Fibroblast of skin of left quadriceps (primary cell): Measurements from ENCODE around the gene SFXN4.
"Not testable (repeated sequence)": the region's sequence is repeated elsewhere in the genome, so short reads cannot be mapped to it uniquely, and the experiment has no call there.

Experiments used
- DNase-seq, 2 experiments: peaks; one replicate each; pipeline ENCODE4 v3.0.0-alpha.2; 2013; ENCODE audit warnings: low read depth in 2 of 2

The SFXN4 gene

GRCh38 chr10:119140603-119141245 is 24.8 kb downstream of the SFXN4 start:
- no peak for DNase-seq

DNA sequence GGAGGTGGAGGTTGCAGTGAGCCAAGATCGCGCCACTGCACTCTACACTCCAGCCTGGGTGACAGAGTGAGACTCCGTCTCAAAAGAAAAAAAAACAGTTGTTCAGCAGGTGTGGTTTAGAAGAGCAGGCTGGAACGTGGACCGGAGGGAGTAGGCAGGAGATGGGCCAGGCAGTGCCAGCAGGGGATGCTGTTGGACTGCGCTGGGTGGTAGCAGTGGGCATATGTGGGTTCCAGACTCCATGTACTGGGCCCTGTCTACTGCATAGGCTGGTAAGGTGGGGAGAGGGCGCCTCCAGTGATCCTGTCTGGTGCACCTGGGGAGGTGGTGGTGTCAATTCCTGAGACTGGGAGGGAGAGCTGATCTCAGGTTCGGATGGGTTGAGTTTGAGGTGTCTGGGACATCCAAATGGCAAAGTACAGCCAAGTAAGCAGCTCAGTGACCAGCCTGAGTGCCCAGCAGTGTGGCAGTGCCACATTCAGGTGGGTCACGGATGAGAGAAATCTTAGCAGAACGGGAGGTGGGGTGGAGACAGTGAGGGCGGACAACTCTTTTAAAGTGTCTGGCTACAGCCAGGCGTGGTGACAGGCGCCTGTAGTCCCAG is 25.9 kb downstream of the SFXN4 start:
- DNase-seq = no peak

GRCh38 chr10:119138346-119139306 is 26.9 kb downstream of the SFXN4 start:
- DNase-seq = no peak

DNA sequence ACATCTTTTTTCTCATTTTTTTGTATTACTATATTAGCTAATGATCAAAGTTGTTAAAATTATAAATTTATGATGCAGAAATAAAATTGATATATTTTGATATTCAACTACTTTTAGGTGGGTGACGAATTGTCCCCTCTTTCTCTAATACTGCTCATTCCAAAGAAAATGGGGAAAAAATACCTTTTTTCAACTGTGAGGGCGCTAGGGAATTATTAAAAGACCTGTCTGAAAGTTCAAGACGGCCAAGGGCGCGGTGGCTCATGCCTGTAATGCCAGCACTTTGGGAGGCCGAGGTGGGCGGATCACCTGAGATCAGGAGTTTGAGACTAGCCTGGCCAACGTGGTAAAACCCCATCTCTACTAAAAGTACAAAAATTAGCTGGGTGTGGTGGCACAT is 27.6 kb downstream of the SFXN4 start:
- DNase-seq = not testable (repeated sequence)

- DNase-seq = no peak
Observed at GRCh38 chr10:119136084-119136483, 29.4 kb downstream of the SFXN4 start.

- DNase-seq = peak in 1 of 2 experiments; percentile 43
Observed at GRCh38 chr10:119135513-119135881, 30.0 kb downstream of the SFXN4 start.

GRCh38 chr10:119133949-119134348 is 31.6 kb downstream of the SFXN4 start:
- no peak for DNase-seq

DNA sequence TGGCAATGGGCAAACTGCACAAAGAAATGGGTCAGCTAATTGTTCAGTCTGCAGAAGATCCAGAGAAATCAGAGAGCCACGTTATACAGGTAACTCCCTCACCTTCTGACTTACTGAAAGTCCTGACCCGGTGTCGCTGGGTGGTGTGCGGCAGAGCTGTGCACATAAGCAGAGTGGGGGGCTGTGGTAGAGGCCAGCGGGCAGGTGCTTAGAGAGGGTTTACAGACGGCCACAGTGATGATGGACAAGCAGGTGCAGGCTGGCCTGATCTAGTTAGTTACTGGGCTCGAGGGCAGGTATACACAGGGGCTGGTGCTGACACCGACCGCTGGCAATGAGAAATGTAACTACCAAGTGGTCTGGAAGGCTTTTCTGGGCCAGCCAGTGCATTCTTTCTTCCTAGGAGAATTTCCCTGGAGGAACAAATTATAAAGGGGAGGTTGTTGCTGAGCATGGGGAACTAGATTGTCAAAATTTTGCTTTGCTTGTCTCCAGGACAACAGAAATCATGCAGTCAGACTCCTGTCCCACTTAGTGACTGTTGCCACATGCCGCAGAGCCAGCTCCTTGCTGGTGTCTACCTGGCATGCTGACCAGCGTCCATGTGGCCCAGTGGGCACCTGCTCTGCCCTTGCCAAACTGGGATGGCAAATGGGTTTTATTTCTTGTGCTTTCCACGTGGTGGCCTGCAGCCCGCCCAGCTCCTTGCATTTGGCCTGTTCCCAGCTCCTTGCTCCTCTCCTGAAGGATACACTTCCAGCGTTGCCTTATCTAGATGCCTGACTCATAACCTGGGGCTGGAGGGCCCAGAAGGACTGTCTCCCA is 32.8 kb downstream of the SFXN4 start:
- DNase-seq = no peak

DNA sequence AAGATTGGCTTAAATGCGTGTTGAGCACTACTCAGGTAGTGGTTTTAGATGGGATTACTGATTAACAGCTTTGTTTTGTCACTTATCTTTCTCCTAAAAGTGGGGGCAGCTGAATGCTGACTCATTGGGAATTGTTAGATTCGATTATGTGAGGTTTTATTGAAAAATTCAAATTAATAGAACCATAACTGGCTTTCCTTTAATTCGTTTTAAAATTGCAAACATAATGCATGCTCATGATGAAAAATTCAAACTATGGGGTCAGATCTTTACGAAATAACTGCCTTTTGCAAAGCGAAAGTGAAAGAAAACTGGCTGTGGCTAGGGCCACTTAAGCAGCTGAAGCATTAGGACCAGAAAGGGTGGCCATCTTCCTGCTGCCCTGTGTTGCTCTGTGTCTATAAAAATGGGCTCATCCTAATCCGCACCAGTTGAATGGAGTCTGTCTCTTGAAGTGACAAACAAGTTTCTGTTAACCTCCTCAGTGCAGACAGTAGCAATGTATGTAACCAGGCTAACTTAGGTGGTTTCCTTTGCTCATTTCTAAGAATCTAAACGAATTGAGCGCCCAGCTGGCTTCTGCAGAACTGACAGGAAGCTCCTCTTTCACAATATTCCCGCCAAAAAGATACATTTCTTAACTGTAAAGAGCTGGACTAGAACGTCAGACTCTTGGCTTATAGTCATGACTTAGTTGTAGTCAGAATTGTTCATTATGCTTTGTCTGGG is 33.8 kb downstream of the SFXN4 start:
- DNase-seq = no peak

DNA sequence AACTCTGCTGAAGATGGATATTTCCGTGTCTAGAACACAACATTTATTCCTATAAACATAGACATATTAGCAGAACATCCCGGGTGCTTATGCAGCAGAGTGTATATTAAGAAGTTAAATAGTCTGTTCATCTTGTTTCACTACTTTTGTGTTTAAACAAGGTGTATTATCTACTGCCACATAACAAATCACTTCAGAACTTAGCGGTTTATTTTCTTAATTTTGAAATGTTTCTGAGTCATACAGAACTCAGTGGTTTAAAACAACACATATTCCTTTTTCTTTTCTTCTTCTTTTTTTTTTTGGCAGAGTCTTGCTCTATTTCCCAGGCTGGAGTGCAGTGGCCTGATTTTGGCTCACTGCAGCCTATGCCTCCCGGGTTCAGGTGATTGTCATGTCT is 35.8 kb downstream of the SFXN4 start:
- DNase-seq = no peak

GRCh38 chr10:119125942-119126341 is 39.6 kb downstream of the SFXN4 start:
- DNase-seq = no peak

- no peak for DNase-seq
Observed at GRCh38 chr10:119120875-119121274, 44.6 kb downstream of the SFXN4 start.

- peak in 1 of 2 experiments; percentile 28 for DNase-seq
Observed at GRCh38 chr10:119120413-119120867, 45.1 kb downstream of the SFXN4 start.

- no peak for DNase-seq
Observed at GRCh38 chr10:119119400-119119799, 46.1 kb downstream of the SFXN4 start.

DNA sequence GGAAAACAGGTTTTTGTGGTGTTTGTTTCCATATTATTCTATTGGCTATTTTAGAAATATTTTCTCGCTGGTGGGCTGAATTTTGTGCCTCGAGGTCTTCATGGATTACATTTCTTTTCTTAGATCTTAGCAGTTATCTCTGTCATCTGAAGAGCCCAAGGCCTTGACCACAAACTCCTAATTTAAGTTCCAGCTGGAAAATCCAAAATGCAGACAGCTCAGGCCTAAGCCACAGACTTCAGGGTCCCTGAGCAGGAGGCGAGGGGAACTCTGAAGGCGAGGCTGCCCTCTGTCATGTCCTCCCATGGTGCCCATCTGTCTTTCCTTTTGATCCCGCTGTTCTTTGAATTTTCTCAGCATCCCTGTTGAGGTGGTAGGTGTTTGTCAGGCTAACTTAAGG is 47.3 kb downstream of the SFXN4 start:
- no peak for DNase-seq

- DNase-seq = no peak
Observed at GRCh38 chr10:119116326-119116951, 49.1 kb downstream of the SFXN4 start.

DNA sequence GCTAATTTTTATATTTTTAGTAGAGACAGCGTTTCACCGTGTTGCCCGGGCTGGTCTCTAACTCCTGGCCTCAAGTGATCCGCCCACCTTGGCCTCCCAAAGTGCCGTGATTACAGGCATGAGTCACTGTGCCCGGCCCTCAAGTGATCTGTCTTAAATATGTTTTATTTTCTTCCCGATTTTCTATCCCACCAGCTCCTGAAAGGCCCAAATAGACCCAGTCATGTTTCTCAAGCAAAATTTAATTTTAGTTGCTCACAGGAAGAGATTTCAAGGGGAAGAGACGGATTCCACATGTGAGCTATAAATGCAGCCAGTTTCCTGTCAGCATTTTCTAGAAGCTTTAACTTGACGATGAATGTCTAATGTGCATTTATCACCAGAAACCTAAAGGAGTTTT is 49.6 kb downstream of the SFXN4 start:
- no peak for DNase-seq

- DNase-seq = peak; percentile 69 to 73
Observed at GRCh38 chr10:119113751-119114732, 51.5 kb downstream of the SFXN4 start.

DNA sequence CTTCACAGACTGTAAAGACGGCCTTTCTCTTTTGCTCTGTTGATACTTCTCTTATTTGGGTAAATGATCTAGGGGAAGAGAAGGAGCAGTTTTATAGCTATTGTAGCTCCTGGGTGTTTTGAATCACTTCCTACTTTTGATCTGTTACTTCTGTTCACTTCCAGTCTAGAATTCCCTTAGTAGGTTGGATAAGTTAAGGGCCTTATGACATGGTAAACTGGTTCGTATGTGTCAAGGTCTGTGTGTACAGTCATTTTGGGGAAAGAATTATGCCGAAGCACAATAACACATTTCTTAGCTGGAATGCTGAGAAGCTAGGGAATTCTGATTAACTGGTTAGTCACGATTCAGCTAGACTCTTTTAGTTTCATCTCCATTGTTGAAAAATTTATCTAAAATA is 53.5 kb downstream of the SFXN4 start:
- no peak for DNase-seq
